SK-N-SH (cell line): ENCODE measurements around the gene KRT85. TPM values are rescaled to one million over a fixed set of nuclear protein-coding genes. Genes with fewer than 3 reads are reported as not detected.

Experiments used
- CTCF ChIA-PET: fragments of 300-600, 350-600 bp; formaldehyde crosslinking; extraction: SDS; loops from one replicate; lab custom pipeline; 2021; lab: Yijun Ruan, JAX
- POLR2A ChIA-PET: fragments of 350-600 bp; sonication (Branson Sonifier 250); formaldehyde crosslinking; extraction: SDS; loops from one replicate; lab custom pipeline; 2020; ENCODE audit warnings: antibody characterized with exemption, inconsistent platforms; lab: Yijun Ruan, JAX
- DNase-seq: peaks from one replicate; pipeline ENCODE4 v3.0.0; 2012
- H2AFZ ChIP-seq: fragments of 200-600 bp; sonication (generic); 2 replicates; pipeline ENCODE4 v1.8.1; 2016; ENCODE audit warnings: antibody characterized with exemption, mild to moderate bottlenecking, low read depth
- H3F3A ChIP-seq: fragments of 200-600 bp; sonication (generic); replicated peaks from 2 replicates; pipeline ENCODE3; 2016; ENCODE audit warnings: antibody characterized with exemption, mild to moderate bottlenecking; ENCODE audit not compliant: insufficient read depth
- H3K27ac ChIP-seq, 2 experiments: fragments of 200-500 bp in 1 of 2; fragments of 200-600 bp in 1 of 2; sonication (Bioruptor generic) in 1 of 2; sonication (generic), shearing (Covaris generic) in 1 of 2; 2 replicates each; pipeline versions ENCODE4 v1.5.1 to v1.6.1; 2014 to 2016; ENCODE audit warnings: low read depth in 2 of 2, inconsistent platforms in 1 of 2, low read length in 1 of 2, mild to moderate bottlenecking in 1 of 2, mixed read lengths in 1 of 2
- H3K27me3 ChIP-seq: fragments of 200-600 bp; sonication (generic), shearing (Covaris generic); 2 replicates; pipeline ENCODE4 v1.6.1; 2016; ENCODE audit warnings: mixed run types; ENCODE audit not compliant: insufficient read depth
- H3K36me3 ChIP-seq, 2 experiments: fragments of 200-500 bp in 1 of 2; fragments of 200-600 bp in 1 of 2; sonication (Bioruptor generic) in 1 of 2; sonication (generic) in 1 of 2; replicated peaks in 1 of 2; 2 replicates each; pipeline versions ENCODE3 to v1.5.1; 2014 to 2016; ENCODE audit warnings: low read length in 1 of 2, mild to moderate bottlenecking in 1 of 2; ENCODE audit not compliant: insufficient read depth in 2 of 2, control insufficient read depth in 1 of 2
- H3K4me1 ChIP-seq, 2 experiments: fragments of 200-500 bp in 1 of 2; fragments of 200-600 bp in 1 of 2; sonication (Bioruptor generic) in 1 of 2; sonication (generic), shearing (Covaris generic) in 1 of 2; 2 replicates each; pipeline versions ENCODE4 v1.5.1 to v1.6.1; 2014 to 2016; ENCODE audit warnings: low read depth in 1 of 2, low read length in 1 of 2, mixed run types in 1 of 2; ENCODE audit not compliant: insufficient read depth in 2 of 2, control insufficient read depth in 1 of 2
- H3K4me2 ChIP-seq: fragments of 200-600 bp; sonication (generic), shearing (Covaris generic); 2 replicates; pipeline ENCODE4 v1.6.1; 2017; ENCODE audit warnings: mixed run types
- H3K4me3 ChIP-seq, 2 experiments: fragments of 200-500 bp in 1 of 2; fragments of 200-600 bp in 1 of 2; sonication (Bioruptor generic) in 1 of 2; sonication (generic), shearing (Covaris generic) in 1 of 2; 2 replicates each; pipeline versions ENCODE4 v1.5.1 to v1.8.1; 2014 to 2016; ENCODE audit warnings: low read depth in 2 of 2, inconsistent platforms in 1 of 2, low read length in 1 of 2, mild to moderate bottlenecking in 1 of 2, mixed read lengths in 1 of 2, moderate library complexity in 1 of 2
- H3K79me2 ChIP-seq: fragments of 200-600 bp; sonication (generic); 2 replicates; pipeline ENCODE4 v1.8.1; 2017; ENCODE audit warnings: mild to moderate bottlenecking; ENCODE audit not compliant: insufficient read depth
- H3K9ac ChIP-seq: fragments of 200-600 bp; sonication (generic); 2 replicates; pipeline ENCODE4 v1.6.1; 2017; ENCODE audit warnings: mixed run types
- H3K9me2 ChIP-seq: fragments of 200-600 bp; sonication (generic); 2 replicates; pipeline ENCODE4 v1.6.1; 2017; ENCODE audit warnings: mixed run types
- H3K9me3 ChIP-seq: fragments of 200-600 bp; sonication (generic); 2 replicates; pipeline ENCODE4 v1.6.1; 2017; ENCODE audit warnings: mixed run types, mild to moderate bottlenecking, moderate library complexity
- H4K20me1 ChIP-seq: fragments of 200-600 bp; sonication (generic); 2 replicates; pipeline ENCODE4 v1.6.1; 2017; ENCODE audit warnings: mild to moderate bottlenecking, mixed run types; ENCODE audit not compliant: insufficient read depth
- ELF1 ChIP-seq: IDR thresholded peaks from 2 replicates; pipeline ENCODE4 v1.4.0; 2012
- FOXJ3 ChIP-seq: sonication (generic); formaldehyde crosslinking; IDR thresholded peaks from 2 replicates; pipeline ENCODE4 v1.5.1; 2020; ENCODE audit warnings: mild to moderate bottlenecking, missing genetic modification reagents
- FOXM1 ChIP-seq: IDR thresholded peaks from 2 replicates; pipeline ENCODE4 v1.4.0; 2012; ENCODE audit warnings: low read depth, mild to moderate bottlenecking
- GABPA ChIP-seq: IDR thresholded peaks from 2 replicates; pipeline ENCODE4 v1.4.0; 2012; ENCODE audit warnings: low read depth, mild to moderate bottlenecking
- JUND ChIP-seq: IDR thresholded peaks from 2 replicates; pipeline ENCODE4 v1.4.0; 2012
- MAX ChIP-seq: IDR thresholded peaks from 2 replicates; pipeline ENCODE4 v1.4.0; 2012; ENCODE audit warnings: low read depth
- MEF2A ChIP-seq: IDR thresholded peaks from 2 replicates; pipeline ENCODE4 v1.4.0; 2012; ENCODE audit warnings: low read depth, borderline replicate concordance
- MXI1 ChIP-seq: IDR thresholded peaks from 2 replicates; pipeline ENCODE4 v1.6.1; 2012; ENCODE audit warnings: mild to moderate bottlenecking, low read depth, low read length, improper control_type of control experiment
- NRF1 ChIP-seq: IDR thresholded peaks from 2 replicates; pipeline ENCODE4 v1.6.1; 2012; ENCODE audit warnings: low read depth, mild to moderate bottlenecking, low read length
- PBX3 ChIP-seq: IDR thresholded peaks from 2 replicates; pipeline ENCODE4; 2012
- POLR2AphosphoS5 ChIP-seq: IDR thresholded peaks from 2 replicates; pipeline ENCODE4 v1.6.1; 2012; ENCODE audit warnings: low read depth, low read length
- RCOR1 ChIP-seq: fragments of 150-350 bp; IDR thresholded peaks from 2 replicates; pipeline ENCODE4 v1.6.1; 2017; ENCODE audit warnings: antibody characterized with exemption, low read length
- RFX5 ChIP-seq: IDR thresholded peaks from 2 replicates; pipeline ENCODE4 v1.6.1; 2012; ENCODE audit warnings: mild to moderate bottlenecking, improper control_type of control experiment, low read length
- RXRA ChIP-seq: IDR thresholded peaks from 2 replicates; pipeline ENCODE4 v1.4.0; 2012; ENCODE audit warnings: low read depth, mild to moderate bottlenecking, borderline replicate concordance
- SMC3 ChIP-seq: IDR thresholded peaks from 2 replicates; pipeline ENCODE4 v1.6.1; 2012; ENCODE audit warnings: low read depth, low read length, improper control_type of control experiment
- TCF12 ChIP-seq: IDR thresholded peaks from 2 replicates; pipeline ENCODE4 v1.4.0; 2012
- TEAD4 ChIP-seq: IDR thresholded peaks from 2 replicates; pipeline ENCODE4 v1.4.0; 2012; ENCODE audit warnings: mild to moderate bottlenecking, borderline replicate concordance; ENCODE audit not compliant: insufficient read depth
- ZBTB33 ChIP-seq: IDR thresholded peaks from 2 replicates; pipeline ENCODE4 v1.4.0; 2012; ENCODE audit warnings: low read depth, borderline replicate concordance
- WGBS: methylation state at CpG from one replicate; pipeline ENCODE4 v1.1.6; 2017; ENCODE audit warnings: low lambda C conversion rate; 5-methylcytosine and 5-hydroxymethylcytosine counted together
- polyA plus RNA-seq, 3 experiments: library from polyadenylated mRNA; depleted of rRNA; stranded (reverse); fragments of >200 nt; gene quantifications; 2 replicates each; pipeline ENCODE4 v1.2.3, GENCODE V29; 2012
- TF ChIP-seq, protein P1 (sequence below): fragments of 150-350 bp; IDR thresholded peaks from 2 replicates; pipeline ENCODE4 v1.6.1; 2016; ENCODE audit warnings: mild to moderate bottlenecking, low read depth, low read length

The KRT85 gene
- polyA plus RNA-seq, 1 of the 3 experiments (the other 2 are of a cell fraction): not detected

DNA sequence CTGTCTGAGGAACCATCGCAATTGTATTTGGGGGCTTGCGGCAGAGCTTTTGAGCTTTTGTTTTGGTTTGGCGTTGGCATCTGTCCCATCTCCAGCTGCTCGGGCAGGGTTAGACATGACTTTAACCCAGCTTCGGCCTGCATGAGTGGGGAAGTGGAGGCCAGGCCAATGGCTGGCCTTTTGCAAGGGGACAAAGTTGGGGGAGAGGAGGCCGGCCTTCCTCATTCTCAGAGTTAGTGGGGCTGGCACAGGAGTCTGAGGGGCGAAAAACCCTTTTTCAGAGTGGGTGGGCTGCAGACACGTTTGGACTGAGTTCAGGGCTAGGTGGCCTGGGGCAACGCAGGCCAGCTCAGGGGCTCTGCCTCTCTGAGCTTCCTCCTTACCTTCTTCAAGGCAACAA lies 33.6 kb upstream of the KRT85 start:
- WGBS: 61% methylated on average over 9 of the region's 9 CpGs
- Histone ChIP-seq H3F3A (no peaks in the 10 kb centered on the region), H3K9me2 (no peaks in the 10 kb centered on the region), H3K9ac (no peak overlapping the region), H3K27me3 (peaks cover 43% of the 10 kb centered on the region; the same call in 1 of the 2 replicates), H3K79me2 (no peaks in the 10 kb centered on the region), H3K4me2 (no peak overlapping the region), H4K20me1 (no peaks in the 10 kb centered on the region), H2AFZ (no peak overlapping the region), H3K9me3 (no peaks in the 10 kb centered on the region), H3K4me1 (no peaks in the 10 kb centered on the region), H3K27ac (no peak overlapping the region), H3K4me3 (no peak overlapping the region), H3K36me3 (no peaks in the 10 kb centered on the region)
- CTCF ChIA-PET: interaction anchor here (0.9 to 1.6 kb wide), 2 partner anchors 11 to 29 kb away, joined by 3 to 4 read pairs; no protein-coding TSS in a partner anchor
- POLR2A ChIA-PET: no interaction called here
- DNase-seq: no peak
- TF ChIP-seq MAX: no peak
- no peak for TF ChIP-seq RCOR1
- no peak for TF ChIP-seq TEAD4
- TF ChIP-seq RFX5: no peak
- no peak for TF ChIP-seq JUND
- no peak for TF ChIP-seq RXRA
- no peak for TF ChIP-seq PBX3
- TF ChIP-seq GABPA: no peak
- no peak for TF ChIP-seq ELF1
- TF ChIP-seq POLR2AphosphoS5: no peak
- no peak for TF ChIP-seq NRF1
- no peak for TF ChIP-seq ZBTB33
- no peak for TF ChIP-seq FOXJ3 (CRISPR knock-in tag)

DNA sequence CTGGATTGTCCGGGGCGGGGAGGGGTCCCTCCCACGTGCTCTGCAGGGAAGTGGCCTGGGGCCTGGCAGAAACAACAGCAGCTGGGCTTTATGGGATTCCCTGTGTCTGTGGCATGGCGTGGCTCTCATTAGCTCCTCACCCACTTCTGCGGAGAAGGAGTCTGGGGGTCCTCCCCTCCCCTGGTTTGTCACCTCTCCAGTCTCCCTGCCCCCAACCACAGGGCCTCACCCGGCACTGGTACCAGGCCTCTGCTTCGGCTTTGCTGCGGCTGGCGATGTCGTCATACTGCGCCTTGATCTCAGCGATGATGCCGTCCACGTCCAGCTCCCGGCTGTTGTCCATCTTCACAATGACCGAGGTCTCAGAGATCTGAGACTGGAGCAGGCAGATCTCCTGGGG lies 32.5 kb upstream of the KRT85 start:
- Histone ChIP-seq H3K9me3 (no peaks in the 10 kb centered on the region), H3K9me2 (no peaks in the 10 kb centered on the region), H3K27ac (no peak overlapping the region), H3K27me3 (peaks cover 35% of the 10 kb centered on the region; the same call in 1 of the 2 replicates), H4K20me1 (no peaks in the 10 kb centered on the region), H3K36me3 (no peaks in the 10 kb centered on the region), H3F3A (no peaks in the 10 kb centered on the region), H3K4me2 (no peak overlapping the region), H3K4me1 (no peaks in the 10 kb centered on the region), H3K4me3 (no peak overlapping the region), H3K9ac (no peak overlapping the region), H2AFZ (no peak overlapping the region), H3K79me2 (no peaks in the 10 kb centered on the region)
- ChIA-PET POLR2A (no interaction called here), CTCF (interaction anchor here (1.0 to 1.1 kb wide), 2 partner anchors 19 to 485 kb away, joined by 3 to 4 read pairs; no protein-coding TSS in a partner anchor)
- no peak for DNase-seq
- WGBS: 70% methylated on average over 11 of the region's 16 CpGs
- TF ChIP-seq FOXM1: no peak
- no peak for TF ChIP-seq MEF2A
- TF ChIP-seq ZBTB33: no peak
- no peak for TF ChIP-seq TCF12
- TF ChIP-seq, protein P1, sequence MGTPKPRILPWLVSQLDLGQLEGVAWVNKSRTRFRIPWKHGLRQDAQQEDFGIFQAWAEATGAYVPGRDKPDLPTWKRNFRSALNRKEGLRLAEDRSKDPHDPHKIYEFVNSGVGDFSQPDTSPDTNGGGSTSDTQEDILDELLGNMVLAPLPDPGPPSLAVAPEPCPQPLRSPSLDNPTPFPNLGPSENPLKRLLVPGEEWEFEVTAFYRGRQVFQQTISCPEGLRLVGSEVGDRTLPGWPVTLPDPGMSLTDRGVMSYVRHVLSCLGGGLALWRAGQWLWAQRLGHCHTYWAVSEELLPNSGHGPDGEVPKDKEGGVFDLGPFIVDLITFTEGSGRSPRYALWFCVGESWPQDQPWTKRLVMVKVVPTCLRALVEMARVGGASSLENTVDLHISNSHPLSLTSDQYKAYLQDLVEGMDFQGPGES: no peak
- no peak for TF ChIP-seq MXI1
- no peak for TF ChIP-seq FOXJ3 (CRISPR knock-in tag)
- no peak for TF ChIP-seq NRF1
- TF ChIP-seq RXRA: no peak
- TF ChIP-seq SMC3: no peak
